ENCODE data around the gene IGFBP2.
A peak's percentile ranks its signal among the peaks of the same experiment; 100 is the strongest.
"Not testable (repeated sequence)": the region's sequence is repeated elsewhere in the genome, so short reads cannot be mapped to it uniquely, and the experiment has no call there.

The IGFBP2 gene
- 0 to 0.72 (median 0.36) reads per million in 4 experiments for total RNA-seq

GRCh38 chr2:216632952-216633615 lies at the start of gene IGFBP2:
TSS of gene IGFBP2 (plus strand) at chr2:216633420. CDS start at chr2:216633524, 104 bp downstream.
- DNase-seq = no peak

GRCh38 chr2:216583606-216584005 lies 49.6 kb upstream of the IGFBP2 start:
- DNase-seq = no peak

GRCh38 chr2:216584112-216584511 lies 49.1 kb upstream of the IGFBP2 start:
- no peak for DNase-seq

- no peak for DNase-seq
Observed at GRCh38 chr2:216585441-216585840, 47.8 kb upstream of the IGFBP2 start.

GRCh38 chr2:216588861-216589710 lies 44.1 kb upstream of the IGFBP2 start:
- no peak for DNase-seq

GRCh38 chr2:216589791-216590190 lies 43.4 kb upstream of the IGFBP2 start:
- no peak for DNase-seq

- DNase-seq = no peak
Observed at GRCh38 chr2:216590780-216591179, 42.4 kb upstream of the IGFBP2 start.

- DNase-seq = no peak
Observed at GRCh38 chr2:216591480-216591879, 41.7 kb upstream of the IGFBP2 start.

- no peak for DNase-seq
Observed at GRCh38 chr2:216594081-216594480, 39.1 kb upstream of the IGFBP2 start.

GRCh38 chr2:216596236-216596979 lies 36.8 kb upstream of the IGFBP2 start:
- no peak for DNase-seq

- no peak for DNase-seq
Observed at GRCh38 chr2:216596980-216597509, 36.2 kb upstream of the IGFBP2 start.

- not testable (repeated sequence) for DNase-seq
Observed at GRCh38 chr2:216597825-216598224, 35.4 kb upstream of the IGFBP2 start.

GRCh38 chr2:216601632-216602409 lies 31.4 kb upstream of the IGFBP2 start:
- no peak for DNase-seq

- DNase-seq = no peak
Observed at GRCh38 chr2:216603010-216603883, 30.0 kb upstream of the IGFBP2 start.

GRCh38 chr2:216603884-216604245 lies 29.4 kb upstream of the IGFBP2 start:
- DNase-seq = no peak

- no peak for DNase-seq
Observed at GRCh38 chr2:216604458-216604857, 28.8 kb upstream of the IGFBP2 start.

- peak; percentile 2 for DNase-seq
Observed at GRCh38 chr2:216606551-216607276, 26.5 kb upstream of the IGFBP2 start.

GRCh38 chr2:216607277-216607560 lies 26.0 kb upstream of the IGFBP2 start:
- DNase-seq = no peak

GRCh38 chr2:216608525-216608924 lies 24.7 kb upstream of the IGFBP2 start:
- no peak for DNase-seq

- no peak for DNase-seq
Observed at GRCh38 chr2:216615298-216616082, 17.7 kb upstream of the IGFBP2 start.
